Measurements from ENCODE around the gene DCD.
A peak's percentile ranks its signal among the peaks of the same experiment; 100 is the strongest.

Gene DCD

GRCh38 chr12:54604436-54604835, 43.7 kb downstream of the DCD start:
- H3K23ac ChIP-seq (ENCODE audit: low read length), result no peak overlapping the region
- H3K14ac ChIP-seq (ENCODE audit: low read length), result no peak overlapping the region
- no peak overlapping the region for H4K91ac ChIP-seq (ENCODE audit: low read depth, low read length)
- peak; percentile 71 to 72 for DNase-seq
- peaks cover 3% of the 10 kb centered on the region for H3K9me3 ChIP-seq (ENCODE audit: insufficient read depth, low read depth, low read length)
- no peak overlapping the region for H3K4me3 ChIP-seq (ENCODE audit: low read depth, low read length)
- no CpG with 5 or more reads among the region's 4 CpGs for WGBS (ENCODE audit: extremely low coverage, insufficient coverage, insufficient read length)
- H2AFZ ChIP-seq (ENCODE audit: insufficient read depth, low read length, poor library complexity), result no peak overlapping the region
- no peak overlapping the region for H2BK120ac ChIP-seq (ENCODE audit: insufficient read depth, low read length, poor library complexity)
- H4K12ac ChIP-seq (ENCODE audit: low read depth, low read length), result no peak overlapping the region
- H3K79me1 ChIP-seq (ENCODE audit: low read length), result no peaks in the 10 kb centered on the region
- H3K9ac ChIP-seq (ENCODE audit: low read length), result no peak overlapping the region
- no peaks in the 10 kb centered on the region for H3K27me3 ChIP-seq (ENCODE audit: insufficient read depth, low read length)
- H3K4ac ChIP-seq (ENCODE audit: low read depth, low read length), result no peak overlapping the region
- peaks cover 3 to 18% of the 10 kb centered on the region in 2 experiments for H3K4me1 ChIP-seq (ENCODE audit: control insufficient read depth in 1 of 2, insufficient read depth in 2 of 2, low read length in 2 of 2)
- no peak overlapping the region for H3K18ac ChIP-seq (ENCODE audit: low read length)
- H2BK5ac ChIP-seq (ENCODE audit: low read depth, low read length, poor library complexity), result no peak overlapping the region
- H3K4me2 ChIP-seq (ENCODE audit: low read length), result no peak overlapping the region
- no peaks in the 10 kb centered on the region for H3K36me3 ChIP-seq (ENCODE audit: control insufficient read depth in 1 of 2, insufficient read depth in 2 of 2, low read length in 2 of 2)
- no peaks in the 10 kb centered on the region for H3K79me2 ChIP-seq (ENCODE audit: control insufficient read depth, insufficient read depth, low read length, poor library complexity)
- no peak overlapping the region for H2BK12ac ChIP-seq (ENCODE audit: low read length)
- H3K27ac ChIP-seq (ENCODE audit: low read depth, low read length), result no peak overlapping the region
- no peak overlapping the region for H2AK5ac ChIP-seq (ENCODE audit: low read length)
- H4K8ac ChIP-seq (ENCODE audit: low read depth, low read length), result no peak overlapping the region

GRCh38 chr12:54603872-54604271, 44.3 kb downstream of the DCD start:
- no peak overlapping the region for H4K12ac ChIP-seq (ENCODE audit: low read depth, low read length)
- H3K23ac ChIP-seq (ENCODE audit: low read length), result no peak overlapping the region
- no peak overlapping the region for H3K14ac ChIP-seq (ENCODE audit: low read length)
- no peak overlapping the region for H2BK12ac ChIP-seq (ENCODE audit: low read length)
- peak; percentile 75 to 87 for DNase-seq
- peaks cover 3% of the 10 kb centered on the region for H3K9me3 ChIP-seq (ENCODE audit: insufficient read depth, low read depth, low read length)
- no peak overlapping the region for H3K18ac ChIP-seq (ENCODE audit: low read length)
- H3K79me2 ChIP-seq (ENCODE audit: control insufficient read depth, insufficient read depth, low read length, poor library complexity), result no peaks in the 10 kb centered on the region
- no peaks in the 10 kb centered on the region for H3K79me1 ChIP-seq (ENCODE audit: low read length)
- no CpG with 5 or more reads among the region's 5 CpGs for whole genome bisulfite sequencing (ENCODE audit: extremely low coverage, insufficient coverage, insufficient read length)
- no peak overlapping the region for H3K27ac ChIP-seq (ENCODE audit: low read depth, low read length)
- H3K4me1 ChIP-seq (ENCODE audit: control insufficient read depth in 1 of 2, insufficient read depth in 2 of 2, low read length in 2 of 2), result peaks cover 3 to 18% of the 10 kb centered on the region in 2 experiments
- H3K36me3 ChIP-seq (ENCODE audit: control insufficient read depth in 1 of 2, insufficient read depth in 2 of 2, low read length in 2 of 2), result no peaks in the 10 kb centered on the region
- no peak overlapping the region for H2BK120ac ChIP-seq (ENCODE audit: insufficient read depth, low read length, poor library complexity)
- no peak overlapping the region for H3K9ac ChIP-seq (ENCODE audit: low read length)
- no peak overlapping the region for H3K4me2 ChIP-seq (ENCODE audit: low read length)
- no peak overlapping the region for H3K4ac ChIP-seq (ENCODE audit: low read depth, low read length)
- H4K8ac ChIP-seq (ENCODE audit: low read depth, low read length), result no peak overlapping the region
- no peaks in the 10 kb centered on the region for H3K27me3 ChIP-seq (ENCODE audit: insufficient read depth, low read length)
- no peak overlapping the region for H2AFZ ChIP-seq (ENCODE audit: insufficient read depth, low read length, poor library complexity)
- no peak overlapping the region for H2AK5ac ChIP-seq (ENCODE audit: low read length)
- H2BK5ac ChIP-seq (ENCODE audit: low read depth, low read length, poor library complexity), result no peak overlapping the region
- H4K91ac ChIP-seq (ENCODE audit: low read depth, low read length), result no peak overlapping the region
- no peak overlapping the region for H3K4me3 ChIP-seq (ENCODE audit: low read depth, low read length)

GRCh38 chr12:54603173-54603814, 44.9 kb downstream of the DCD start:
- Histone ChIP-seq H3K79me1 (ENCODE audit: low read length) (no peaks in the 10 kb centered on the region), H3K79me2 (ENCODE audit: control insufficient read depth, insufficient read depth, low read length, poor library complexity) (no peaks in the 10 kb centered on the region), H3K36me3 (ENCODE audit: control insufficient read depth in 1 of 2, insufficient read depth in 2 of 2, low read length in 2 of 2) (no peaks in the 10 kb centered on the region), H3K9ac (ENCODE audit: low read length) (no peak overlapping the region), H3K23ac (ENCODE audit: low read length) (no peak overlapping the region), H2BK5ac (ENCODE audit: low read depth, low read length, poor library complexity) (no peak overlapping the region), H3K14ac (ENCODE audit: low read length) (no peak overlapping the region), H2AFZ (ENCODE audit: insufficient read depth, low read length, poor library complexity) (no peak overlapping the region), H4K12ac (ENCODE audit: low read depth, low read length) (no peak overlapping the region), H2AK5ac (ENCODE audit: low read length) (no peak overlapping the region), H3K9me3 (ENCODE audit: insufficient read depth, low read depth, low read length) (peaks cover 3% of the 10 kb centered on the region), H3K4ac (ENCODE audit: low read depth, low read length) (no peak overlapping the region), H4K8ac (ENCODE audit: low read depth, low read length) (no peak overlapping the region), H3K4me1 (ENCODE audit: control insufficient read depth in 1 of 2, insufficient read depth in 2 of 2, low read length in 2 of 2) (peaks cover 3 to 18% of the 10 kb centered on the region in 2 experiments), H3K4me3 (ENCODE audit: low read depth, low read length) (no peak overlapping the region), H3K4me2 (ENCODE audit: low read length) (no peak overlapping the region), H2BK120ac (ENCODE audit: insufficient read depth, low read length, poor library complexity) (no peak overlapping the region), H2BK12ac (ENCODE audit: low read length) (no peak overlapping the region), H3K27ac (ENCODE audit: low read depth, low read length) (no peak overlapping the region), H3K27me3 (ENCODE audit: insufficient read depth, low read length) (no peaks in the 10 kb centered on the region), H4K91ac (ENCODE audit: low read depth, low read length) (no peak overlapping the region), H3K18ac (ENCODE audit: low read length) (no peak overlapping the region)
- peak; percentile 71 to 88 for DNase-seq
- no CpG with 5 or more reads among the region's 8 CpGs for WGBS (ENCODE audit: extremely low coverage, insufficient coverage, insufficient read length)

GRCh38 chr12:54602661-54603060, 45.5 kb downstream of the DCD start:
- Histone ChIP-seq H3K14ac (ENCODE audit: low read length) (no peak overlapping the region), H3K23ac (ENCODE audit: low read length) (no peak overlapping the region), H2BK120ac (ENCODE audit: insufficient read depth, low read length, poor library complexity) (no peak overlapping the region), H3K9ac (ENCODE audit: low read length) (no peak overlapping the region), H3K27ac (ENCODE audit: low read depth, low read length) (no peak overlapping the region), H3K79me2 (ENCODE audit: control insufficient read depth, insufficient read depth, low read length, poor library complexity) (no peaks in the 10 kb centered on the region), H3K4me3 (ENCODE audit: low read depth, low read length) (no peak overlapping the region), H3K36me3 (ENCODE audit: control insufficient read depth in 1 of 2, insufficient read depth in 2 of 2, low read length in 2 of 2) (no peaks in the 10 kb centered on the region), H3K79me1 (ENCODE audit: low read length) (no peaks in the 10 kb centered on the region), H2AFZ (ENCODE audit: insufficient read depth, low read length, poor library complexity) (no peak overlapping the region), H3K4me1 (ENCODE audit: control insufficient read depth in 1 of 2, insufficient read depth in 2 of 2, low read length in 2 of 2) (peaks cover 3 to 13% of the 10 kb centered on the region in 2 experiments), H3K9me3 (ENCODE audit: insufficient read depth, low read depth, low read length) (peaks cover 3% of the 10 kb centered on the region), H4K91ac (ENCODE audit: low read depth, low read length) (no peak overlapping the region), H3K4me2 (ENCODE audit: low read length) (no peak overlapping the region), H3K27me3 (ENCODE audit: insufficient read depth, low read length) (no peaks in the 10 kb centered on the region), H2BK5ac (ENCODE audit: low read depth, low read length, poor library complexity) (no peak overlapping the region), H3K4ac (ENCODE audit: low read depth, low read length) (no peak overlapping the region), H2AK5ac (ENCODE audit: low read length) (no peak overlapping the region), H2BK12ac (ENCODE audit: low read length) (no peak overlapping the region), H4K12ac (ENCODE audit: low read depth, low read length) (no peak overlapping the region), H4K8ac (ENCODE audit: low read depth, low read length) (no peak overlapping the region), H3K18ac (ENCODE audit: low read length) (no peak overlapping the region)
- DNase-seq, result no peak
- WGBS (ENCODE audit: extremely low coverage, insufficient coverage, insufficient read length), result no CpG with 5 or more reads among the region's 2 CpGs

Measured in trophoblast cell (in vitro differentiated cells and primary cell).